ENCODE results near the gene SNX32. TPM values are rescaled to one million over a fixed set of nuclear protein-coding genes. Genes with fewer than 3 reads are reported as not detected.

Gene SNX32
- 6.1 TPM for total RNA-seq

- DNase-seq (ENCODE audit: low spot score in 2 of 2): peak; percentile 97 to 99
- FAIRE-seq: peak; percentile 39
Observed at GRCh38 chr11:65833297-65834030, at the start of gene SNX32. SNX32 (plus strand) TSS chr11:65833963; CDS start chr11:65834066, 103 bp downstream.

GRCh38 chr11:65785319-65786007 is 48.3 kb upstream of the SNX32 start:
- FAIRE-seq: no peak
- no peak for DNase-seq (ENCODE audit: low spot score in 2 of 2)

- DNase-seq (ENCODE audit: low spot score in 2 of 2): no peak
- FAIRE-seq: no peak
Observed at GRCh38 chr11:65786008-65786785, 47.6 kb upstream of the SNX32 start.

- no peak for FAIRE-seq
- DNase-seq (ENCODE audit: low spot score in 2 of 2): no peak
Observed at GRCh38 chr11:65786786-65787636, 46.8 kb upstream of the SNX32 start, which contains the start of gene OVOL1. OVOL1 (plus strand) TSS chr11:65787063; CDS start chr11:65787374, 311 bp downstream.

- FAIRE-seq: no peak
- DNase-seq (ENCODE audit: low spot score in 2 of 2): no peak
Observed at GRCh38 chr11:65787649-65788622, 45.8 kb upstream of the SNX32 start.

GRCh38 chr11:65788821-65789220 is 44.9 kb upstream of the SNX32 start:
- no peak for DNase-seq (ENCODE audit: low spot score in 2 of 2)
- no peak for FAIRE-seq

- DNase-seq (ENCODE audit: low spot score in 2 of 2) (no peak), FAIRE-seq (no peak)
Observed at GRCh38 chr11:65789230-65790103, 44.3 kb upstream of the SNX32 start.

DNA sequence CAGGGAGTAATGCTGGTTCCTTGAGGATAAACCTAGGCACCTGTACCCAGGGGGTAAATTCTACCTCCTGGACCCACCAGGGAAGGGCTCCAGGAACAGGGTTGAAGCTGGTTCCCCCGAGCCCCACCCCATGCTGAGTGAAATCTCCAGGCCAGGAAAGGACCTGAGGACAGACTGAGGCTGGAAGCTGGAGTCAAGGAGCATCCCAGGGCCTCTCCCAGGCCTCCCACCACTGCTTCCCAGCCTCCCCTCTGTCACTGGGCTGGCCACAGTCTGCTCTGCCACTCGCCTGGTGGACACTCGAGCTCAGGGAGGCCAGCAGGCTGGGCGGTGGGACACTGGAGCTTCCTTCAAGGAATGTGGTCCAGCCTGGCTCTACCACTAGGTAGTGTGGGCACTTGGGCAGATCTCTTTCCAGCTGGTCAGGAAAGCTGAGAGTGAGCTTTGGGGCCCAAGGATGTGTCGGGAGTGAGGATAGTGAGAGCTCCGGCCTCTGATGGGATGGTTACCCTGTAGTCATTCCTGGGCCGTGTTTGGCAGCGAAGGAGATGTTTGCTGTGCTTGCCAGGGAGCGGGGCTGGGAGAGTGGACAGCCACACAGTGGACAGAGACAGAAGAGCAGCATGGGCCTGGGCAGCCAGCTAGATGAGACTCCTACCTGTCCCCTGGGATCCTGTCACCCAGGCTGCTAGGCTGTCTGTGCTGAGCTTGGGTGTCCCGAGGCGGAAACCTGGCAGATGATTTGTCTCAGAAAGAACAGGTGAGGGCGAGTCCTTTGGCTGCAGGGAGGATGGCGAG is 43.5 kb upstream of the SNX32 start:
- FAIRE-seq (no peak), DNase-seq (ENCODE audit: low spot score in 2 of 2) (no peak)

DNA sequence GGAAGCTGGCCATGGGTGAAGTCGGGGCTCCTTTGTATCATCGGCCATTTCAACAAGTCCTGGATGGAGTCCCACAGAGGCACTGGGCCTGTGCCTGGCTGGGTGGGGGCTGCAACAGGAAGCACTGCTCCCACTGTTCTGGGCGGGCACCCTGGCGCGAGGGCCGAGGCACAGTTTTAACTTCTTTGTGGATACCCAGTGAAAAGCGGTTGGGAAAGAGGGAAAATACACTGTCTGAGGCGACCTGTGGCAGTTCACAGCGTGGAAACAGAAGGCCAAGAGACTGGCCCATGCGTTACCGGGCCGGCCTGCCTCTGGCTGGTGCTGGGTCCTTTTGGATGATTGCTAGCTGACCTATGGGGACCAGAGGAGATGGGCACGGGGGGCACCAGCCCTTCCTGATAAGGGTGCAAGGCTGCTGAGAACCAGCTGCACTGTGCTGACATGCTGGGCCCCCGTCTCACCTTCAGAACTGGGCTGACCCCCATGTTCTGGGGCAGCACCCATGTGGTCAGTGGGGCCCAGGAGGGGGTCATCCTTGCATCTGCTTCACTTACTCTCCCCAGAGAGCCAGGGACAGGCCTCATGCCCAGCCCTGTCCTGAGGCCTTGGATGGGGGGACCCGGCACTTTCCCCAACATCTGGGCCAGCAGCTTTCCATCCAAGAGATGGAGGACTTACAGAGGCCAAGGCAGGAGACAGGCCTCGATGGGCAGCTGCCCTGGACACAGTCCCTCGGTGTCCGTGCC is 42.7 kb upstream of the SNX32 start:
- DNase-seq (ENCODE audit: low spot score in 2 of 2) (no peak), FAIRE-seq (no peak)

DNA sequence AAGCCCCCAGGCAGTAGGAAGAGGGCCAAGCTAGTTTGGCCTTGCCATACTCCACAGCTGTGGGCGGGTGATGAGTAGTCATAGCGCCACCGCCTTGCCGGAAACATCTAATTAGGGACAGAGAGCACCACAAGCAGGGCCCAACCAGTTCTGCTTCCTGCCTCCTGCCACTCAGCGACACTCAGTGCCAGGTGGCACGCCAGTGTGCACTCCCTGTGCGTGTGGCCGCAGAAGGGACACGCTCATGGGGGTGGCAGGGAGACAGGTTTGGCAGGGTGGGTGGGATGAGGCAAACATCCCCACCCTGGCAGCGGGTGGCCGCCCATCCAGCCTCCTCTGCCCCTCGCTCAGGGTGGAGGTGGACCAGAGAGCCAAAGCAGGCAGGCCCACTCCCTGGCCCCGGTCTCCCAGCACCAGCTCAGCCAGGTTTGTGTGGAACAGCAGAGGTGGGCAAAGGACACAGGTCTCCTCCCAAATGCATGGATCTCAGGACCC is 42.0 kb upstream of the SNX32 start:
- DNase-seq (ENCODE audit: low spot score in 2 of 2): no peak
- FAIRE-seq: no peak

- DNase-seq (ENCODE audit: low spot score in 2 of 2): no peak
- no peak for FAIRE-seq
Observed at GRCh38 chr11:65792456-65792855, 41.3 kb upstream of the SNX32 start.

- DNase-seq (ENCODE audit: low spot score in 2 of 2): no peak
Observed at GRCh38 chr11:65793144-65793581, 40.6 kb upstream of the SNX32 start.

DNA sequence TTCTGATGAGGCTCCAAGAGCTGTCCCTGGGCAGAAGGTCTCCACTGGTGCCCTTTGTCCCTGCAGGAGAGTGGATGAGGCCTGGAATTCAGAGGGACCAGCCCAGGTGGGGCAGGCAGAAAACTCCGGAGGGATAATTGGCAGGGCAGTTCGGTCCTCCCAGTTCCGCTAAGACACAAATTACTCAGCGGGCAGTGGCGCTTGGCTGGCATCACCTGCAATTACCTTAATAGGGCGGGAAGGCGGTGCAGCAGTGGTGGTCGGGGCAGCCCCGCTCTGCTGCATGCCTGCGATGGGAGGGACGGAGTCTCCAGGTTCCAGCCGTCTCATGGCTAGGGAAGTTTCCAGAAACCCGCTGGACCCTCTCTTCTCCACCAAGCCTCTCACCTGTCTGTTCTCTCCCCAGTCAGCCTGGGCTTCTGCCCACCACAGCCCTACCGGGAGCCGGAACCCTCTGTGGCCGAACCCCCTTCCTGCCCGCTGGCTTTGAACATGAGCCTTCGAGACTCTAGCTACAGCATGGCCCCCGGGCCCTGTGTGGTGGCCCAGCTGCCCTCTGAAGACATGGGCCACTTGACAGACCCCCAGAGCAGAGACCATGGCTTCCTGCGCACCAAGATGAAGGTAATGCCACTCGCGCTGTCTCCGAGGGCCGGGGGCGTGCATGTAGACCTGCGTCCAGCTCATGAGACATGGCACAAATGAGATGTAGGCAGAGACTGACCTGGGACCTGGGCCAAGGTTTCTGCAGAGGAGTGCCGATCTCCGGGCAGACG is 40.0 kb upstream of the SNX32 start:
- DNase-seq (ENCODE audit: low spot score in 2 of 2) (no peak), FAIRE-seq (no peak)

More at GRCh38 chr11:65793144-65793581, 40.6 kb upstream of the SNX32 start:
- FAIRE-seq: no peak

- DNase-seq (ENCODE audit: low spot score in 2 of 2): no peak
Observed at GRCh38 chr11:65794570-65795510, 38.9 kb upstream of the SNX32 start.

More at GRCh38 chr11:65794570-65795510, 38.9 kb upstream of the SNX32 start:
- FAIRE-seq: no peak

Measured in frontal cortex (tissue), 4 donors.